ENCODE measurements around the gene CTNS.

DNA sequence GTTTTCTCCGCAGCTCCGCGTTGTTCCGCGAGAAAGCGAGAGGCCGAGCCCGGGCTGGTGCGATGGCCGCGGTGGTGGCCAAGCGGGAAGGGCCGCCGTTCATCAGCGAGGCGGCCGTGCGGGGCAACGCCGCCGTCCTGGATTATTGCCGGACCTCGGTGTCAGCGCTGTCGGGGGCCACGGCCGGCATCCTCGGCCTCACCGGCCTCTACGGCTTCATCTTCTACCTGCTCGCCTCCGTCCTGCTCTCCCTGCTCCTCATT, 32.5 kb downstream of the CTNS start:
- TF ChIP-seq, protein P1, sequence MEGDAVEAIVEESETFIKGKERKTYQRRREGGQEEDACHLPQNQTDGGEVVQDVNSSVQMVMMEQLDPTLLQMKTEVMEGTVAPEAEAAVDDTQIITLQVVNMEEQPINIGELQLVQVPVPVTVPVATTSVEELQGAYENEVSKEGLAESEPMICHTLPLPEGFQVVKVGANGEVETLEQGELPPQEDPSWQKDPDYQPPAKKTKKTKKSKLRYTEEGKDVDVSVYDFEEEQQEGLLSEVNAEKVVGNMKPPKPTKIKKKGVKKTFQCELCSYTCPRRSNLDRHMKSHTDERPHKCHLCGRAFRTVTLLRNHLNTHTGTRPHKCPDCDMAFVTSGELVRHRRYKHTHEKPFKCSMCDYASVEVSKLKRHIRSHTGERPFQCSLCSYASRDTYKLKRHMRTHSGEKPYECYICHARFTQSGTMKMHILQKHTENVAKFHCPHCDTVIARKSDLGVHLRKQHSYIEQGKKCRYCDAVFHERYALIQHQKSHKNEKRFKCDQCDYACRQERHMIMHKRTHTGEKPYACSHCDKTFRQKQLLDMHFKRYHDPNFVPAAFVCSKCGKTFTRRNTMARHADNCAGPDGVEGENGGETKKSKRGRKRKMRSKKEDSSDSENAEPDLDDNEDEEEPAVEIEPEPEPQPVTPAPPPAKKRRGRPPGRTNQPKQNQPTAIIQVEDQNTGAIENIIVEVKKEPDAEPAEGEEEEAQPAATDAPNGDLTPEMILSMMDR (IDR thresholded peaks at IDR 0.05; ENCODE audit: poor library complexity): no peak
- TF ChIP-seq EZH2 (IDR thresholded peaks at IDR 0.05; ENCODE audit: borderline replicate concordance): no peak
- TF ChIP-seq EZH2phosphoT487 (IDR thresholded peaks at IDR 0.05; ENCODE audit: low read depth, severe bottlenecking, unreplicated experiment): no peak
